ENCODE results near the gene APOA1. TPM values are rescaled to one million over a fixed set of nuclear protein-coding genes. Genes with fewer than 3 reads are reported as not detected.

APOA1 gene
- polyA plus RNA-seq, 1 of the 3 experiments (the other 2 are of a cell fraction), result 0.20 TPM

- no peak overlapping the region for H3K4me3 ChIP-seq (ENCODE audit: low read depth in 2 of 2, low read length in 1 of 2)
- H3K9me3 ChIP-seq, result no peaks in the 10 kb centered on the region
- peaks cover 24 to 43% of the 10 kb centered on the region in 2 experiments for H3K4me1 ChIP-seq (ENCODE audit: control insufficient read depth in 1 of 2, insufficient read depth in 2 of 2, low read depth in 1 of 2, low read length in 1 of 2)
- ChIA-PET POLR2A (no interaction called here), CTCF (interaction anchor here (0.9 to 4.9 kb wide), 6 partner anchors 11 to 247 kb away, joined by 3 to 32 read pairs (median 12); partner anchors contain the start of gene APOA5)
- peaks cover 23% of the 10 kb centered on the region for H3F3A ChIP-seq (replicated peaks; ENCODE audit: insufficient read depth)
- no peak overlapping the region for H3K27ac ChIP-seq (ENCODE audit: low read depth in 2 of 2, low read length in 1 of 2)
- no peaks in the 10 kb centered on the region for H4K20me1 ChIP-seq (ENCODE audit: insufficient read depth)
- H3K9me2 ChIP-seq, result no peaks in the 10 kb centered on the region
- H3K36me3 ChIP-seq (replicated peaks in 1 of 2; ENCODE audit: control insufficient read depth in 1 of 2, insufficient read depth in 2 of 2, low read length in 1 of 2), result peaks cover 17 to 40% of the 10 kb centered on the region in 2 experiments
- H2AFZ ChIP-seq (ENCODE audit: low read depth), result no peak overlapping the region
- no peak overlapping the region for H3K4me2 ChIP-seq
- no peaks in the 10 kb centered on the region for H3K79me2 ChIP-seq (ENCODE audit: insufficient read depth)
- WGBS (ENCODE audit: low lambda C conversion rate), result 100% methylated on average over 8 of the region's 8 CpGs
- H3K9ac ChIP-seq, result no peak overlapping the region
- TF ChIP-seq JUND (IDR thresholded peaks at IDR 0.05) (no peak), ELF1 (IDR thresholded peaks at IDR 0.05) (no peak), GABPA (IDR thresholded peaks at IDR 0.05; ENCODE audit: low read depth) (no peak), TEAD4 (IDR thresholded peaks at IDR 0.05; ENCODE audit: borderline replicate concordance, insufficient read depth) (no peak), USF2 (IDR thresholded peaks at IDR 0.05; ENCODE audit: borderline replicate concordance, low read depth, low read length) (no peak), RCOR1 (IDR thresholded peaks at IDR 0.05; ENCODE audit: low read length) (no peak), YY1 (IDR thresholded peaks at IDR 0.05; ENCODE audit: low read depth) (no peak), GATA2 (CRISPR knock-in tag; IDR thresholded peaks at IDR 0.05) (no peak), EZH2phosphoT487 (IDR thresholded peaks at IDR 0.05; ENCODE audit: borderline replicate concordance, low read depth) (no peak), RAD21 (IDR thresholded peaks at IDR 0.05; ENCODE audit: low read length) (no peak)
- TF ChIP-seq, protein P1, sequence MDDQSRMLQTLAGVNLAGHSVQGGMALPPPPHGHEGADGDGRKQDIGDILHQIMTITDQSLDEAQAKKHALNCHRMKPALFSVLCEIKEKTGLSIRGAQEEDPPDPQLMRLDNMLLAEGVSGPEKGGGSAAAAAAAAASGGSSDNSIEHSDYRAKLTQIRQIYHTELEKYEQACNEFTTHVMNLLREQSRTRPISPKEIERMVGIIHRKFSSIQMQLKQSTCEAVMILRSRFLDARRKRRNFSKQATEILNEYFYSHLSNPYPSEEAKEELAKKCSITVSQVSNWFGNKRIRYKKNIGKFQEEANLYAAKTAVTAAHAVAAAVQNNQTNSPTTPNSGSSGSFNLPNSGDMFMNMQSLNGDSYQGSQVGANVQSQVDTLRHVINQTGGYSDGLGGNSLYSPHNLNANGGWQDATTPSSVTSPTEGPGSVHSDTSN (IDR thresholded peaks at IDR 0.05), result no peak
- TF ChIP-seq, protein P2, sequence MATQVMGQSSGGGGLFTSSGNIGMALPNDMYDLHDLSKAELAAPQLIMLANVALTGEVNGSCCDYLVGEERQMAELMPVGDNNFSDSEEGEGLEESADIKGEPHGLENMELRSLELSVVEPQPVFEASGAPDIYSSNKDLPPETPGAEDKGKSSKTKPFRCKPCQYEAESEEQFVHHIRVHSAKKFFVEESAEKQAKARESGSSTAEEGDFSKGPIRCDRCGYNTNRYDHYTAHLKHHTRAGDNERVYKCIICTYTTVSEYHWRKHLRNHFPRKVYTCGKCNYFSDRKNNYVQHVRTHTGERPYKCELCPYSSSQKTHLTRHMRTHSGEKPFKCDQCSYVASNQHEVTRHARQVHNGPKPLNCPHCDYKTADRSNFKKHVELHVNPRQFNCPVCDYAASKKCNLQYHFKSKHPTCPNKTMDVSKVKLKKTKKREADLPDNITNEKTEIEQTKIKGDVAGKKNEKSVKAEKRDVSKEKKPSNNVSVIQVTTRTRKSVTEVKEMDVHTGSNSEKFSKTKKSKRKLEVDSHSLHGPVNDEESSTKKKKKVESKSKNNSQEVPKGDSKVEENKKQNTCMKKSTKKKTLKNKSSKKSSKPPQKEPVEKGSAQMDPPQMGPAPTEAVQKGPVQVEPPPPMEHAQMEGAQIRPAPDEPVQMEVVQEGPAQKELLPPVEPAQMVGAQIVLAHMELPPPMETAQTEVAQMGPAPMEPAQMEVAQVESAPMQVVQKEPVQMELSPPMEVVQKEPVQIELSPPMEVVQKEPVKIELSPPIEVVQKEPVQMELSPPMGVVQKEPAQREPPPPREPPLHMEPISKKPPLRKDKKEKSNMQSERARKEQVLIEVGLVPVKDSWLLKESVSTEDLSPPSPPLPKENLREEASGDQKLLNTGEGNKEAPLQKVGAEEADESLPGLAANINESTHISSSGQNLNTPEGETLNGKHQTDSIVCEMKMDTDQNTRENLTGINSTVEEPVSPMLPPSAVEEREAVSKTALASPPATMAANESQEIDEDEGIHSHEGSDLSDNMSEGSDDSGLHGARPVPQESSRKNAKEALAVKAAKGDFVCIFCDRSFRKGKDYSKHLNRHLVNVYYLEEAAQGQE (IDR thresholded peaks at IDR 0.05; ENCODE audit: low read depth, low read length), result no peak
- TF ChIP-seq, protein P3, sequence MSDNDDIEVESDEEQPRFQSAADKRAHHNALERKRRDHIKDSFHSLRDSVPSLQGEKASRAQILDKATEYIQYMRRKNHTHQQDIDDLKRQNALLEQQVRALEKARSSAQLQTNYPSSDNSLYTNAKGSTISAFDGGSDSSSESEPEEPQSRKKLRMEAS (IDR thresholded peaks at IDR 0.05; ENCODE audit: low read depth), result no peak
- TF ChIP-seq, protein P4, sequence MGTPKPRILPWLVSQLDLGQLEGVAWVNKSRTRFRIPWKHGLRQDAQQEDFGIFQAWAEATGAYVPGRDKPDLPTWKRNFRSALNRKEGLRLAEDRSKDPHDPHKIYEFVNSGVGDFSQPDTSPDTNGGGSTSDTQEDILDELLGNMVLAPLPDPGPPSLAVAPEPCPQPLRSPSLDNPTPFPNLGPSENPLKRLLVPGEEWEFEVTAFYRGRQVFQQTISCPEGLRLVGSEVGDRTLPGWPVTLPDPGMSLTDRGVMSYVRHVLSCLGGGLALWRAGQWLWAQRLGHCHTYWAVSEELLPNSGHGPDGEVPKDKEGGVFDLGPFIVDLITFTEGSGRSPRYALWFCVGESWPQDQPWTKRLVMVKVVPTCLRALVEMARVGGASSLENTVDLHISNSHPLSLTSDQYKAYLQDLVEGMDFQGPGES (IDR thresholded peaks at IDR 0.05; ENCODE audit: low read depth, low read length), result no peak
- TF ChIP-seq, protein P5, sequence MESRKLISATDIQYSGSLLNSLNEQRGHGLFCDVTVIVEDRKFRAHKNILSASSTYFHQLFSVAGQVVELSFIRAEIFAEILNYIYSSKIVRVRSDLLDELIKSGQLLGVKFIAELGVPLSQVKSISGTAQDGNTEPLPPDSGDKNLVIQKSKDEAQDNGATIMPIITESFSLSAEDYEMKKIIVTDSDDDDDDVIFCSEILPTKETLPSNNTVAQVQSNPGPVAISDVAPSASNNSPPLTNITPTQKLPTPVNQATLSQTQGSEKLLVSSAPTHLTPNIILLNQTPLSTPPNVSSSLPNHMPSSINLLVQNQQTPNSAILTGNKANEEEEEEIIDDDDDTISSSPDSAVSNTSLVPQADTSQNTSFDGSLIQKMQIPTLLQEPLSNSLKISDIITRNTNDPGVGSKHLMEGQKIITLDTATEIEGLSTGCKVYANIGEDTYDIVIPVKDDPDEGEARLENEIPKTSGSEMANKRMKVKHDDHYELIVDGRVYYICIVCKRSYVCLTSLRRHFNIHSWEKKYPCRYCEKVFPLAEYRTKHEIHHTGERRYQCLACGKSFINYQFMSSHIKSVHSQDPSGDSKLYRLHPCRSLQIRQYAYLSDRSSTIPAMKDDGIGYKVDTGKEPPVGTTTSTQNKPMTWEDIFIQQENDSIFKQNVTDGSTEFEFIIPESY (IDR thresholded peaks at IDR 0.05; ENCODE audit: borderline replicate concordance, low read depth), result no peak
- DNase-seq, result no peak
- H3K27me3 ChIP-seq (ENCODE audit: insufficient read depth), result no peaks in the 10 kb centered on the region
These were observed 21.8 kb upstream of the APOA1 start for GRCh38 chr11:116859175-116859574.
